A673 (cell line): ENCODE results near the gene CXCL9. TPM values are rescaled to one million over a fixed set of nuclear protein-coding genes. Genes with fewer than 3 reads are reported as not detected.
"Not testable (repeated sequence)": the region's sequence is repeated elsewhere in the genome, so short reads cannot be mapped to it uniquely, and the experiment has no call there.

Experiments
- BruUV-seq: library from RNA; stranded (reverse); fragments of 400-500 nt; replicated peaks from 2 replicates; lab custom pipeline; 2021; lab: Mats Ljungman, UMichigan
- CTCF ChIA-PET: fragments of 300-600 bp; sonication (Branson Sonifier 250); formaldehyde crosslinking; loops from one replicate; lab custom pipeline; 2022; ENCODE audit warnings: antibody characterized with exemption; lab: Charles Lee
- POLR2A ChIA-PET: fragments of 300-600 bp; sonication (Branson Sonifier 250); formaldehyde crosslinking; loops from one replicate; lab custom pipeline; 2022; ENCODE audit warnings: antibody characterized with exemption; ENCODE audit not compliant: low non-redundant PET; lab: Charles Lee
- DNase-seq: peaks from one replicate; pipeline ENCODE4 v3.0.0-alpha.2; 2015; ENCODE audit warnings: low spot score
- H3K27ac ChIP-seq: fragments of 200-600 bp; sonication (generic); 2 replicates; pipeline ENCODE4 v1.5.1; 2016; ENCODE audit warnings: mixed run types, low read depth, mild to moderate bottlenecking, mixed read lengths, antibody characterized with exemption, low read length; ENCODE audit not compliant: poor library complexity, severe bottlenecking
- H3K27me3 ChIP-seq: fragments of 200-600 bp; sonication (generic); replicated peaks from 2 replicates; pipeline ENCODE4 v1.6.1; 2017; ENCODE audit warnings: mixed run types, low read depth, mild to moderate bottlenecking, mixed read lengths, antibody characterized with exemption, low read length; ENCODE audit not compliant: insufficient read depth, poor library complexity
- H3K36me3 ChIP-seq: fragments of 200-600 bp; sonication (generic); 2 replicates; pipeline ENCODE4 v1.6.1; 2016; ENCODE audit warnings: mixed run types, mild to moderate bottlenecking, mixed read lengths, antibody characterized with exemption, low read length; ENCODE audit not compliant: insufficient read depth, poor library complexity, severe bottlenecking
- H3K4me1 ChIP-seq: fragments of 200-600 bp; sonication (generic); 2 replicates; pipeline ENCODE4 v1.6.1; 2017; ENCODE audit warnings: mixed run types, mild to moderate bottlenecking, mixed read lengths, antibody characterized with exemption, low read length; ENCODE audit not compliant: insufficient read depth, poor library complexity, severe bottlenecking
- H3K4me3 ChIP-seq: fragments of 200-600 bp; sonication (generic); 2 replicates; pipeline ENCODE4 v1.5.1; 2016; ENCODE audit warnings: low read depth, mixed run types, mild to moderate bottlenecking, mixed read lengths, low read length; ENCODE audit not compliant: poor library complexity, severe bottlenecking
- H3K9me3 ChIP-seq: fragments of 200-600 bp; sonication (generic); 2 replicates; pipeline ENCODE4 v1.6.1; 2016; ENCODE audit warnings: mixed run types, low read depth, mild to moderate bottlenecking, mixed read lengths, antibody characterized with exemption, low read length; ENCODE audit not compliant: poor library complexity, severe bottlenecking
- CTCF ChIP-seq: fragments of 300-800, 200-600 bp; sonication (generic); conservative IDR thresholded peaks from 2 replicates; pipeline ENCODE4 v1.5.1; 2017; ENCODE audit warnings: low read depth, mild to moderate bottlenecking, antibody characterized with exemption, low read length, moderate library complexity, mixed read lengths
- EZH2 ChIP-seq: fragments of 200-600 bp; sonication (generic); IDR thresholded peaks from 2 replicates; pipeline ENCODE4 v1.6.1; 2017; ENCODE audit warnings: borderline replicate concordance, low read depth, mild to moderate bottlenecking, mixed read lengths, antibody characterized with exemption, low read length; ENCODE audit not compliant: poor library complexity, severe bottlenecking
- intact Hi-C: fragments of 100-400 bp; cut with micrococcal nuclease; formaldehyde crosslinking; loops from one replicate; pipeline ENCODE4 v1.10.0; 2022; ENCODE audit not compliant: unreplicated experiment
- total RNA-seq: library from RNA; stranded (reverse); gene quantifications from 2 replicates; pipeline ENCODE4 v1.2.3, GENCODE V29; 2021

CXCL9 gene
- total RNA-seq, 1 experiment from 2014 or later: not detected

GRCh38 chr4:76002176-76002575 is 5.1 kb downstream of the CXCL9 start:
- H3K36me3 ChIP-seq: no peaks in the 10 kb centered on the region
- ChIA-PET POLR2A (no interaction called here), CTCF (no interaction called here)
- intact Hi-C loops: loop anchor here (2.0 kb wide), 1 partner anchor 65 kb away; no protein-coding TSS in a partner anchor
- H3K9me3 ChIP-seq: no peaks in the 10 kb centered on the region
- H3K27ac ChIP-seq: no peak overlapping the region
- no peaks in the 10 kb centered on the region for H3K27me3 ChIP-seq
- H3K4me1 ChIP-seq: no peaks in the 10 kb centered on the region
- no peak for DNase-seq
- TF ChIP-seq CTCF: no peak
- TF ChIP-seq EZH2: no peak
- no peak overlapping the region for H3K4me3 ChIP-seq
- no TSS peak for BruUV-seq

- no peak for DNase-seq
- Histone ChIP-seq H3K36me3 (no peaks in the 10 kb centered on the region), H3K27me3 (no peaks in the 10 kb centered on the region), H3K4me3 (no peak overlapping the region), H3K27ac (no peak overlapping the region), H3K4me1 (no peaks in the 10 kb centered on the region), H3K9me3 (no peaks in the 10 kb centered on the region)
- BruUV-seq: no TSS peak
- ChIA-PET POLR2A (no interaction called here), CTCF (no interaction called here)
- intact Hi-C loops: loop anchor here (2.0 kb wide), 1 partner anchor 65 kb away; no protein-coding TSS in a partner anchor
- no peak for TF ChIP-seq CTCF
- no peak for TF ChIP-seq EZH2
Observed at GRCh38 chr4:76001700-76002099, 5.6 kb downstream of the CXCL9 start.

GRCh38 chr4:76000279-76000678 is 7.0 kb downstream of the CXCL9 start:
- intact Hi-C loops: no loop called here
- H3K27me3 ChIP-seq: no peaks in the 10 kb centered on the region
- no peak overlapping the region for H3K27ac ChIP-seq
- ChIA-PET POLR2A (no interaction called here), CTCF (no interaction called here)
- BruUV-seq: no TSS peak
- TF ChIP-seq EZH2 (no peak), CTCF (no peak)
- no peak overlapping the region for H3K4me3 ChIP-seq
- no peak for DNase-seq
- H3K36me3 ChIP-seq: no peaks in the 10 kb centered on the region
- no peaks in the 10 kb centered on the region for H3K4me1 ChIP-seq
- no peaks in the 10 kb centered on the region for H3K9me3 ChIP-seq

GRCh38 chr4:75998525-75999147 is 8.7 kb downstream of the CXCL9 start:
- DNase-seq, H3K9me3 ChIP-seq, H3K27ac ChIP-seq, intact Hi-C loops, H3K27me3 ChIP-seq, H3K4me3 ChIP-seq, POLR2A ChIA-PET, BruUV-seq, H3K36me3 ChIP-seq, H3K4me1 ChIP-seq: not testable (repeated sequence)
- CTCF ChIA-PET: interaction anchor here (0.5 kb wide), 1 partner anchor 1047 kb away, joined by 4 read pairs; no protein-coding TSS in a partner anchor
